Small intestine (tissue), 4 donors: Measurements from ENCODE around the gene ACER1. TPM values are rescaled to one million over a fixed set of nuclear protein-coding genes. Genes with fewer than 3 reads are reported as not detected.

Experiments used
- polyA plus RNA-seq, 4 donors: library from polyadenylated mRNA; stranded (reverse) in 3 of 4; unstranded in 1 of 4; fragments of 200-250 nt in 3 of 4; fragments of 120-200 nt in 1 of 4; gene quantifications; one replicate each; pipeline versions ENCODE4 v1.2.1 to v1.2.3, GENCODE V29; 2013
- donor health status: healthy with polysubstance abuse.
- donor health status: Bipolar disorder and iron deficiency.
- donor health status: healthy.

ACER1 gene
- polyA plus RNA-seq, 4 donors, result 0.06 TPM; not detected in 3

Other genes with a start within 250 kb of the ACER1 start
- gene RFX2, start 223.1 kb downstream of the ACER1 start, polyA plus RNA-seq, result 1 to 10 TPM; 1.1 to 9.1 (median 2.3) TPM
- under 1 TPM in 2 of 4 donors, not detected in 2; 0.27 to 0.83 TPM for gene ACSBG2, start 197.9 kb downstream of the ACER1 start, polyA plus RNA-seq
- gene MLLT1, start 53.6 kb downstream of the ACER1 start, polyA plus RNA-seq, result 10 to 100 TPM; 15.1 to 42.2 (median 21.9) TPM
- 100 to 1,000 TPM in 3 of 4 donors, 10 to 100 TPM in 1; 48.6 to 129 (median 101) TPM for gene CLPP, start 27.9 kb upstream of the ACER1 start, polyA plus RNA-seq
- gene ALKBH7, start 39.2 kb upstream of the ACER1 start, polyA plus RNA-seq, result 100 to 1,000 TPM in 3 of 4 donors, 10 to 100 TPM in 1; 98.8 to 238 (median 164) TPM
- gene PSPN, start 42.3 kb upstream of the ACER1 start, polyA plus RNA-seq, result 1 to 10 TPM; 1.1 to 2.6 (median 1.2) TPM
- gene GTF2F1, start 59.6 kb upstream of the ACER1 start, polyA plus RNA-seq, result 100 to 1,000 TPM in 1 of 4 donors, 10 to 100 TPM in 3; 63.2 to 101 (median 64.7) TPM
- 100 to 1,000 TPM in 2 of 4 donors, 10 to 100 TPM in 2; 80.7 to 257 (median 158) TPM for gene KHSRP, start 91.2 kb upstream of the ACER1 start, polyA plus RNA-seq
- 1 to 10 TPM in 1 of 4 donors, under 1 TPM in 3; 0.34 to 2.7 (median 0.45) TPM for gene SLC25A41, start 100.2 kb upstream of the ACER1 start, polyA plus RNA-seq
- gene SLC25A23, start 126.2 kb upstream of the ACER1 start, polyA plus RNA-seq, result 10 to 100 TPM; 24.1 to 87.0 (median 49.9) TPM
- 100 to 1,000 TPM in 2 of 4 donors, 10 to 100 TPM in 2; 54.8 to 120 (median 94.8) TPM for gene CRB3, start 130.7 kb upstream of the ACER1 start, polyA plus RNA-seq
- gene DENND1C, start 148.2 kb upstream of the ACER1 start, polyA plus RNA-seq, result 10 to 100 TPM in 2 of 4 donors, 1 to 10 TPM in 2; 4.0 to 48.7 (median 9.6) TPM
- gene TUBB4A, start 168.7 kb upstream of the ACER1 start, polyA plus RNA-seq, result 1 to 10 TPM in 2 of 4 donors, under 1 TPM in 1, not detected in 1; 0.53 to 5.8 (median 1.1) TPM
- under 1 TPM in 2 of 4 donors, not detected in 2; 0.22 to 0.37 TPM for gene TNFSF9, start 197.4 kb upstream of the ACER1 start, polyA plus RNA-seq